NCI-H82 treated with DMSO at 0.1 percent for 48 hours (cell line): Measurements from ENCODE around the gene PPA1.
"Not testable (repeated sequence)": the region's sequence is repeated elsewhere in the genome, so short reads cannot be mapped to it uniquely, and the experiment has no call there.

Source experiments
- DNase-seq: peaks from one replicate; lab custom pipeline; 2025; ENCODE audit not compliant: unreplicated experiment; lab: John Stamatoyannopoulos, UW

PPA1 gene

GRCh38 chr10:70222340-70222794, 10.9 kb downstream of the PPA1 start:
- DNase-seq, result no peak

- DNase-seq, result no peak
Observed at GRCh38 chr10:70221030-70221429, 12.2 kb downstream of the PPA1 start.

GRCh38 chr10:70212879-70213278, 20.4 kb downstream of the PPA1 start:
- no peak for DNase-seq

- no peak for DNase-seq
Observed at GRCh38 chr10:70212277-70212676, 21.0 kb downstream of the PPA1 start.

GRCh38 chr10:70206762-70207161, 26.5 kb downstream of the PPA1 start:
- no peak for DNase-seq

GRCh38 chr10:70201105-70201504, 32.1 kb downstream of the PPA1 start:
- DNase-seq, result no peak

- no peak for DNase-seq
Observed at GRCh38 chr10:70198696-70199466, 34.3 kb downstream of the PPA1 start.

- DNase-seq, result no peak
Observed at GRCh38 chr10:70197235-70197945, 35.8 kb downstream of the PPA1 start.

- no peak for DNase-seq
Observed at GRCh38 chr10:70193391-70193844, 39.8 kb downstream of the PPA1 start.

- DNase-seq, result no peak
Observed at GRCh38 chr10:70192326-70192968, 40.8 kb downstream of the PPA1 start.

- no peak for DNase-seq
Observed at GRCh38 chr10:70191972-70192305, 41.3 kb downstream of the PPA1 start.

- DNase-seq, result no peak
Observed at GRCh38 chr10:70191161-70191971, 41.9 kb downstream of the PPA1 start.

GRCh38 chr10:70190581-70190980, 42.6 kb downstream of the PPA1 start:
- no peak for DNase-seq

- DNase-seq, result no peak
Observed at GRCh38 chr10:70190102-70190501, 43.1 kb downstream of the PPA1 start.

GRCh38 chr10:70188768-70189167, 44.5 kb downstream of the PPA1 start:
- no peak for DNase-seq

GRCh38 chr10:70186571-70186970, 46.7 kb downstream of the PPA1 start:
- DNase-seq, result no peak

- no peak for DNase-seq
Observed at GRCh38 chr10:70186090-70186489, 47.1 kb downstream of the PPA1 start.

- no peak for DNase-seq
Observed at GRCh38 chr10:70183304-70183703, 49.9 kb downstream of the PPA1 start.

- not testable (repeated sequence) for DNase-seq
Observed at GRCh38 chr10:70179209-70179608, 54.0 kb downstream of the PPA1 start.

- DNase-seq, result no peak
Observed at GRCh38 chr10:70178139-70178725, 55.0 kb downstream of the PPA1 start.

- no peak for DNase-seq
Observed at GRCh38 chr10:70176441-70176840, 56.8 kb downstream of the PPA1 start.
